ENCODE data around the gene CD244.

The CD244 gene

GRCh38 chr1:160781186-160781766 is 81.4 kb downstream of the CD244 start:
- no peak for DNase-seq (ENCODE audit: low spot score)

GRCh38 chr1:160780398-160780755 is 82.3 kb downstream of the CD244 start:
- DNase-seq (ENCODE audit: low spot score) = no peak

Measured in COLO829 (cell line).